RWPE1 (cell line): ENCODE results near the gene TIGD4.
"Not testable (repeated sequence)": the region's sequence is repeated elsewhere in the genome, so short reads cannot be mapped to it uniquely, and the experiment has no call there.

ENCODE experiments used
- CTCF ChIA-PET: fragments of 350-600 bp; sonication (Branson Sonifier 250); formaldehyde crosslinking; extraction: SDS; loops from one replicate; lab custom pipeline; 2021; lab: Yijun Ruan, JAX
- POLR2A ChIA-PET: fragments of 400-600 bp; formaldehyde crosslinking; extraction: SDS; loops from one replicate; lab custom pipeline; 2020; ENCODE audit warnings: antibody characterized with exemption; ENCODE audit not compliant: low non-redundant PET; lab: Yijun Ruan, JAX
- DNase-seq: peaks from one replicate; pipeline ENCODE4 v3.0.0; 2012; ENCODE audit warnings: low spot score
- H3K27ac ChIP-seq: fragments of 450-650 bp; 2 replicates; pipeline ENCODE4 v1.5.1; 2017
- TF ChIP-seq, protein P1 (sequence below): fragments of 450-650 bp; conservative IDR thresholded peaks from 2 replicates; pipeline ENCODE4 v1.5.1; 2017; ENCODE audit warnings: low read depth, mild to moderate bottlenecking

The TIGD4 gene

GRCh38 chr4:152776352-152776751 is 3.2 kb downstream of the TIGD4 start:
- ChIA-PET CTCF (interaction anchor here (0.6 kb wide), 1 partner anchor 1414 kb away, joined by 3 read pairs; no protein-coding TSS in a partner anchor), POLR2A (no interaction called here)
- no peak overlapping the region for H3K27ac ChIP-seq
- TF ChIP-seq, protein P1, sequence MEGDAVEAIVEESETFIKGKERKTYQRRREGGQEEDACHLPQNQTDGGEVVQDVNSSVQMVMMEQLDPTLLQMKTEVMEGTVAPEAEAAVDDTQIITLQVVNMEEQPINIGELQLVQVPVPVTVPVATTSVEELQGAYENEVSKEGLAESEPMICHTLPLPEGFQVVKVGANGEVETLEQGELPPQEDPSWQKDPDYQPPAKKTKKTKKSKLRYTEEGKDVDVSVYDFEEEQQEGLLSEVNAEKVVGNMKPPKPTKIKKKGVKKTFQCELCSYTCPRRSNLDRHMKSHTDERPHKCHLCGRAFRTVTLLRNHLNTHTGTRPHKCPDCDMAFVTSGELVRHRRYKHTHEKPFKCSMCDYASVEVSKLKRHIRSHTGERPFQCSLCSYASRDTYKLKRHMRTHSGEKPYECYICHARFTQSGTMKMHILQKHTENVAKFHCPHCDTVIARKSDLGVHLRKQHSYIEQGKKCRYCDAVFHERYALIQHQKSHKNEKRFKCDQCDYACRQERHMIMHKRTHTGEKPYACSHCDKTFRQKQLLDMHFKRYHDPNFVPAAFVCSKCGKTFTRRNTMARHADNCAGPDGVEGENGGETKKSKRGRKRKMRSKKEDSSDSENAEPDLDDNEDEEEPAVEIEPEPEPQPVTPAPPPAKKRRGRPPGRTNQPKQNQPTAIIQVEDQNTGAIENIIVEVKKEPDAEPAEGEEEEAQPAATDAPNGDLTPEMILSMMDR: no peak
- peak; percentile 30 for DNase-seq

GRCh38 chr4:152773953-152774352 is 5.6 kb downstream of the TIGD4 start:
- POLR2A ChIA-PET: no interaction called here
- H3K27ac ChIP-seq: no peak overlapping the region
- TF ChIP-seq, protein P1: no peak
- no peak for DNase-seq
- CTCF ChIA-PET: interaction anchor here (0.6 kb wide), 2 partner anchors 275 to 1572 kb away, joined by 3 read pairs; no protein-coding TSS in a partner anchor

GRCh38 chr4:152773339-152773738 is 6.2 kb downstream of the TIGD4 start:
- TF ChIP-seq, protein P1: no peak
- no peak for DNase-seq
- H3K27ac ChIP-seq: no peak overlapping the region
- ChIA-PET CTCF (no interaction called here), POLR2A (no interaction called here)

GRCh38 chr4:152771741-152772533 is 7.6 kb downstream of the TIGD4 start:
- no peak overlapping the region for H3K27ac ChIP-seq
- DNase-seq: no peak
- ChIA-PET CTCF (interaction anchor here (0.6 kb wide), 1 partner anchor 35 kb away, joined by 3 read pairs; no protein-coding TSS in a partner anchor), POLR2A (no interaction called here)
- TF ChIP-seq, protein P1: no peak

DNA sequence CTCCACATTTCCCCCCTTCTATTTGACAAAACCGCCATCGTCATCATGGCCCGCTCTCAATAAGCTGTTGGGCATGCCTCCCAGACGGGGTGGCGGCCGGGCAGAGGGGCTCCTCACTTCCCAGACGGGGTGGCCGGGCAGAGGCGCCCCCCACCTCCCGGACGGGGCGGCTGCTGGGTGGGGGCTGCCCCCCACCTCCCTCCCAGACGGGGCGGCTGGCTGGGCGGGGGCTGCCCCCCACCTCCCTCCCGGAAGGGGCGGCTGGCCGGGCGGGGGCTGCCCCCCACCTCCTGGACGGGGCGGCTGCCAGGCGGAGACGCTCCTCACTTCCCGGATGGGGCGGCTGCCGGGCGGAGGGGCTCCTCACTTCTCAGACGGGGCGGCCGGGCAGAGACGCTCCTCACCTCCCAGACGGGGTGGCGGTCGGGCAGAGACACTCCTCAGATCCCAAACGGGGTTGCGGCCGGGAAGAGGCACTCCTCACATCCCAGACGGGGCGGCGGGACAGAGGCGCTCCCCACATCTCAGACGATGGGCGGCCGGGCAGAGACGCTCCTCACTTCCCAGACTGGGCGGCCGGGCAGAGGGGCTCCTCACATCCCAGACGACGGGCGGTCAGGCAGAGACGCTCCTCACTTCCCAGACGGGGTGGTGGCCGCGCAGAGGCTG is 14.3 kb downstream of the TIGD4 start:
- H3K27ac ChIP-seq, POLR2A ChIA-PET, DNase-seq, CTCF ChIA-PET: not testable (repeated sequence)

DNA sequence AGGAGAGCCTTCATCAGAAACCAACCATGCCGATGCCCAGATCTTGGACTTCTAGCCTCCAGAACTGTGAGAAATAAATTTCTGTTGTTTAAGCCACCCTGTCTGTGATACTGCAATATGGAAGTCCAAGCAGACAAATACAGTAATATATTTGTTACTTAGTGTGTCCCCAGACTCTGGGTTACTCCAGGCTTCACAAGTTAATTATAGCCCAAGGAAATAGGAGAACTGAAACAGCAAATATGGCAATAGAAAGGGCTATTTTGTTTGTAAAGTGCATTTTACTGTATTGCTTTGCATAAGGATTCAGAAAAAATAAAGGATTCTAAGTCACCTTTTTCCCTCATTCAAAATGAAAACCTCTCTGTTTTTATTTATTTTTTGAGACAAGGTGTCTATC is 15.7 kb downstream of the TIGD4 start:
- TF ChIP-seq, protein P1: no peak
- no peak overlapping the region for H3K27ac ChIP-seq
- POLR2A ChIA-PET: no interaction called here
- CTCF ChIA-PET: interaction anchor here (0.7 kb wide), 1 partner anchor 481 kb away, joined by 3 read pairs; no protein-coding TSS in a partner anchor
- no peak for DNase-seq
